Endodermal cell (in vitro differentiated cells): Measurements from ENCODE around the gene C1QTNF3. TPM values are rescaled to one million over a fixed set of nuclear protein-coding genes. Genes with fewer than 3 reads are reported as not detected.

Source experiments
- DNase-seq: peaks from one replicate; pipeline ENCODE4 v3.0.0-alpha.2; 2017
- H3K27ac ChIP-seq: 2 replicates; pipeline ENCODE4 v1.5.1; 2013; ENCODE audit warnings: mild to moderate bottlenecking, low read depth, low read length, moderate library complexity
- H3K27me3 ChIP-seq: 2 replicates; pipeline ENCODE4 v1.6.1; 2013; ENCODE audit warnings: mild to moderate bottlenecking, low read length, moderate library complexity; ENCODE audit not compliant: insufficient read depth, control insufficient read depth, poor library complexity, severe bottlenecking
- H3K36me3 ChIP-seq: 2 replicates; pipeline ENCODE4 v1.7.0; 2013; ENCODE audit warnings: mild to moderate bottlenecking, low read length, moderate library complexity; ENCODE audit not compliant: control insufficient read depth, insufficient read depth
- H3K4me1 ChIP-seq: one replicate; pipeline ENCODE4 v1.7.0; 2013; ENCODE audit warnings: low read length; ENCODE audit not compliant: control insufficient read depth, insufficient read depth
- H3K4me3 ChIP-seq: 2 replicates; pipeline ENCODE4 v1.5.1; 2013; ENCODE audit warnings: mild to moderate bottlenecking, low read length, moderate library complexity
- H3K9ac ChIP-seq: 2 replicates; pipeline ENCODE4 v1.6.1; 2013; ENCODE audit warnings: mild to moderate bottlenecking, low read length, moderate library complexity; ENCODE audit not compliant: poor library complexity, severe bottlenecking; ENCODE audit errors: extremely low read depth
- H3K9me3 ChIP-seq: 2 replicates; pipeline ENCODE4 v1.6.1; 2013; ENCODE audit warnings: mild to moderate bottlenecking, low read length, moderate library complexity; ENCODE audit not compliant: control insufficient read depth
- H3K27ac Mint-ChIP-seq: 2 replicates; pipeline ENCODE4 v1.8.0; 2020; ENCODE audit warnings: mixed read lengths
- H3K27me3 Mint-ChIP-seq: 2 replicates; pipeline ENCODE4 v1.8.0; 2021; ENCODE audit warnings: mild to moderate bottlenecking, mixed read lengths; ENCODE audit not compliant: insufficient read depth
- H3K36me3 Mint-ChIP-seq: 2 replicates; pipeline ENCODE4 v1.8.0; 2020; ENCODE audit warnings: low read depth, mixed read lengths
- H3K4me1 Mint-ChIP-seq: 2 replicates; pipeline ENCODE4 v1.8.0; 2020; ENCODE audit warnings: mixed read lengths
- H3K4me3 Mint-ChIP-seq: 2 replicates; pipeline ENCODE4 v1.8.0; 2020; ENCODE audit warnings: mild to moderate bottlenecking, moderate library complexity, mixed read lengths
- H3K9me3 Mint-ChIP-seq: 2 replicates; pipeline ENCODE4 v1.8.0; 2020; ENCODE audit warnings: mild to moderate bottlenecking, mixed read lengths
- WGBS, 2 experiments: methylation state at CpG; one replicate each; pipeline versions ENCODE4 v1.1.5 to v1.1.7; 2013; ENCODE audit warnings: missing lambda C conversion rate in 2 of 2, mixed read lengths in 1 of 2; ENCODE audit not compliant: insufficient coverage in 1 of 2, insufficient read length in 1 of 2; 5-methylcytosine and 5-hydroxymethylcytosine counted together
- total RNA-seq, 2 donors: library from RNA; stranded (reverse); fragmentation: NEBNext Ultra II Directional in 1 of 2; extraction: Animal tissue kit (Norgen Biotek cat#: 25700) in 1 of 2; gene quantifications; 2 replicates in 1 of 2; 3 replicates in 1 of 2; pipeline ENCODE4 v1.2.1, GENCODE V29; 2021
- TF ChIP-seq, protein P1 (sequence below): fragments of 200-600 bp; sonication (generic); conservative IDR thresholded peaks from 2 replicates; pipeline ENCODE4 v1.5.0; 2021; ENCODE audit warnings: antibody characterized with exemption, mild to moderate bottlenecking

The C1QTNF3 gene
- total RNA-seq, 2 donors from 2014 or later: 5.0 to 7.2 TPM

GRCh38 chr5:34057118-34057517 lies 14.1 kb upstream of the C1QTNF3 start:
- peaks cover 5% of the 10 kb centered on the region for H3K36me3 ChIP-seq
- no peaks in the 10 kb centered on the region for H3K27me3 ChIP-seq
- DNase-seq: no peak
- no peaks in the 10 kb centered on the region for H3K27me3 Mint-ChIP-seq
- peaks cover 20% of the 10 kb centered on the region for H3K9me3 Mint-ChIP-seq
- peaks cover 3% of the 10 kb centered on the region for H3K4me1 ChIP-seq
- H3K4me1 Mint-ChIP-seq: peaks cover 8% of the 10 kb centered on the region
- 99 to 100% methylated on average over 1 to 3 of the region's 3 CpGs for WGBS, 2 experiments
- peaks cover 11% of the 10 kb centered on the region for H3K9me3 ChIP-seq
- no peak overlapping the region for H3K9ac ChIP-seq
- peaks cover 39% of the 10 kb centered on the region for H3K36me3 Mint-ChIP-seq
- no peak overlapping the region for H3K27ac ChIP-seq
- H3K4me3 ChIP-seq: no peak overlapping the region
- H3K27ac Mint-ChIP-seq: no peak overlapping the region
- TF ChIP-seq, protein P1, sequence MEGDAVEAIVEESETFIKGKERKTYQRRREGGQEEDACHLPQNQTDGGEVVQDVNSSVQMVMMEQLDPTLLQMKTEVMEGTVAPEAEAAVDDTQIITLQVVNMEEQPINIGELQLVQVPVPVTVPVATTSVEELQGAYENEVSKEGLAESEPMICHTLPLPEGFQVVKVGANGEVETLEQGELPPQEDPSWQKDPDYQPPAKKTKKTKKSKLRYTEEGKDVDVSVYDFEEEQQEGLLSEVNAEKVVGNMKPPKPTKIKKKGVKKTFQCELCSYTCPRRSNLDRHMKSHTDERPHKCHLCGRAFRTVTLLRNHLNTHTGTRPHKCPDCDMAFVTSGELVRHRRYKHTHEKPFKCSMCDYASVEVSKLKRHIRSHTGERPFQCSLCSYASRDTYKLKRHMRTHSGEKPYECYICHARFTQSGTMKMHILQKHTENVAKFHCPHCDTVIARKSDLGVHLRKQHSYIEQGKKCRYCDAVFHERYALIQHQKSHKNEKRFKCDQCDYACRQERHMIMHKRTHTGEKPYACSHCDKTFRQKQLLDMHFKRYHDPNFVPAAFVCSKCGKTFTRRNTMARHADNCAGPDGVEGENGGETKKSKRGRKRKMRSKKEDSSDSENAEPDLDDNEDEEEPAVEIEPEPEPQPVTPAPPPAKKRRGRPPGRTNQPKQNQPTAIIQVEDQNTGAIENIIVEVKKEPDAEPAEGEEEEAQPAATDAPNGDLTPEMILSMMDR: no peak
- H3K4me3 Mint-ChIP-seq: no peak overlapping the region

DNA sequence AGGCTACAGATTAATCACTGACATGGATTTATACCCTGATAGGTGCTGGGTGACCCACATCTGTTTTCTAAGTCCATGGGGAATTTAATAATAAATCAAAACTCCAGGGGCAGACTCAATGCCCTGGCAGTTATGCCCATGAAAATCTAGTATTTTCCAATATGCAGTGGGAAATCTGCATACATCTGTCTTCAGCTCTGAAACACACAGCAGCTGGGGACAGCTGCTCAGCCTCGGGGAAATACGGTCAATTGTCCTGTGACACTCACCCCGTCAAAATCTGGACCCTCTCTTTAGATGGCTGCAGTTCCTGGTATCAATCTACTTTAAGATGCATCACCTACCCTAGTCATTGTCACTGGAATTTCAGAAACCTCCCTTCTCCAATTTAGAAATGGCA lies 12.7 kb upstream of the C1QTNF3 start:
- Histone ChIP-seq H3K27ac (no peak overlapping the region), H3K27me3 (no peaks in the 10 kb centered on the region), H3K4me3 (no peak overlapping the region), H3K9me3 (no peaks in the 10 kb centered on the region), H3K36me3 (peaks cover 5% of the 10 kb centered on the region), H3K9ac (no peak overlapping the region), H3K4me1 (peaks cover 3% of the 10 kb centered on the region)
- DNase-seq: no peak
- 79 to 90% methylated on average over 3 of the region's 3 CpGs for whole genome bisulfite sequencing, 2 experiments
- peaks cover 5% of the 10 kb centered on the region for H3K9me3 Mint-ChIP-seq
- H3K27ac Mint-ChIP-seq: no peak overlapping the region
- H3K4me3 Mint-ChIP-seq: no peak overlapping the region
- TF ChIP-seq, protein P1: no peak
- H3K4me1 Mint-ChIP-seq: peaks cover 8% of the 10 kb centered on the region
- no peaks in the 10 kb centered on the region for H3K27me3 Mint-ChIP-seq
- H3K36me3 Mint-ChIP-seq: peaks cover 34% of the 10 kb centered on the region

DNA sequence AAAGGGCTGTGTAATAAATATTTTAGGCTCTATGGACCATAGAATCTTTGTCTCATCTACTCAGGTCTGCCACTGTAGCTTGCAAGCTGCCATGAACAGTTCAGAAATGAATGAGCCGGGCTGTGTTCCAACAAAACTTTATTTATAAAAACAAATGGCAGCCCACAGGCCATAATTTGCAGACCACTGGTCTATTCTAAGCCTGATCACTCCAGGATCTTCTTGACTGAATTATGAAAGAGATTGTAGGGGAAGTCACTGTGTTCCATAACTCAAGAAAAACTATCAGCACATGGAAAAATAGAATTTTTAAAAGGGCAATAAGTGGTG lies 11.4 kb upstream of the C1QTNF3 start:
- Histone ChIP-seq H3K27ac (peak overlapping the region; percentile 67), H3K4me1 (peaks cover 6% of the 10 kb centered on the region), H3K4me3 (no peak overlapping the region), H3K9me3 (no peaks in the 10 kb centered on the region), H3K9ac (no peak overlapping the region), H3K27me3 (no peaks in the 10 kb centered on the region), H3K36me3 (no peaks in the 10 kb centered on the region)
- H3K9me3 Mint-ChIP-seq: no peaks in the 10 kb centered on the region
- peaks cover 16% of the 10 kb centered on the region for H3K4me1 Mint-ChIP-seq
- no peak overlapping the region for H3K27ac Mint-ChIP-seq
- no peak for DNase-seq
- no peaks in the 10 kb centered on the region for H3K27me3 Mint-ChIP-seq
- WGBS, 2 experiments: 86% methylated on average over 1 of the region's 1 CpG; no CpG with 5 or more reads in 1 of the 2 experiments
- H3K36me3 Mint-ChIP-seq: peaks cover 30% of the 10 kb centered on the region
- no peak overlapping the region for H3K4me3 Mint-ChIP-seq
- TF ChIP-seq, protein P1: no peak
